MM.1S (cell line): ENCODE data around the gene PARVB.

Source experiments
- EZH2 ChIP-seq: fragments of 300-600 bp; sonication (generic); optimal IDR thresholded peaks from 2 replicates; pipeline ENCODE3; 2017; ENCODE audit warnings: low read depth, mild to moderate bottlenecking, antibody characterized with exemption, low read length, mixed read lengths
- EZH2phosphoT487 ChIP-seq: fragments of 300-600 bp; sonication (generic); IDR thresholded peaks from 2 replicates; pipeline ENCODE4 v1.6.1; 2018; ENCODE audit warnings: antibody characterized with exemption, low read length
- TF ChIP-seq, protein P1 (sequence below): fragments of 300-600 bp; sonication (generic); IDR thresholded peaks from 2 replicates; pipeline ENCODE4 v1.5.1; 2016; ENCODE audit warnings: antibody characterized with exemption, low read length, mixed read lengths

DNA sequence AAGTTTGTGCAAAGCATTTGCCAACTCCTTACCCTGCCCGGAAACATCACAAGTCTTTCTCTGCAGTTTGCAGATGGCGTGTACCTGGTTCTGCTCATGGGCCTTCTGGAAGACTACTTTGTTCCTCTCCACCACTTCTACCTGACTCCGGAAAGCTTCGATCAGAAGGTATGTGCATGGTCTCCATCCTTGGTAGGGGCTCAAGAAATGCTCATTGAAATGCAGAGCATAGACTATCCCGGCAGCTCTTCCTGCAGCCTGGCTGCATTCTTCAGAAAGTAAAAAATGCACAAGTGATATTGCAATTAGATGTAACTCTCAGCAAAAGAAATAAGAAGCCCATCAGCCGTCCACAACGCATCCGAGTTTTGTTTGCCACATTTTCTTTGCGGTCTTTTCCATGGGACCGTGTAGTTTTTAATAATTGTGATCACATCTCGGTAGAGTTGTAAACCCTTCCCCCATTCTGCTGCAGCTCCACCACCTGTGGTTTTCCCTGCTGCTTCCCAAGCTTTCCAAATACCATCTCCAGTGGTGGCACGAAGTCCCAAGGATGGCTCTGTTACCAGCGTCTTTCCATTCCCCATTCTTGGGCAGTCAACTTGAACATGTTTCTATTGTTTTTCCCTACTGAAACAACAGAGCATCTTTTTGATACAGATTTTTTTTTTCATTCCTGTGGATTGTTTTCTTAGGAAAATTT lies 134.0 kb downstream of the PARVB start:
- TF ChIP-seq, protein P1, sequence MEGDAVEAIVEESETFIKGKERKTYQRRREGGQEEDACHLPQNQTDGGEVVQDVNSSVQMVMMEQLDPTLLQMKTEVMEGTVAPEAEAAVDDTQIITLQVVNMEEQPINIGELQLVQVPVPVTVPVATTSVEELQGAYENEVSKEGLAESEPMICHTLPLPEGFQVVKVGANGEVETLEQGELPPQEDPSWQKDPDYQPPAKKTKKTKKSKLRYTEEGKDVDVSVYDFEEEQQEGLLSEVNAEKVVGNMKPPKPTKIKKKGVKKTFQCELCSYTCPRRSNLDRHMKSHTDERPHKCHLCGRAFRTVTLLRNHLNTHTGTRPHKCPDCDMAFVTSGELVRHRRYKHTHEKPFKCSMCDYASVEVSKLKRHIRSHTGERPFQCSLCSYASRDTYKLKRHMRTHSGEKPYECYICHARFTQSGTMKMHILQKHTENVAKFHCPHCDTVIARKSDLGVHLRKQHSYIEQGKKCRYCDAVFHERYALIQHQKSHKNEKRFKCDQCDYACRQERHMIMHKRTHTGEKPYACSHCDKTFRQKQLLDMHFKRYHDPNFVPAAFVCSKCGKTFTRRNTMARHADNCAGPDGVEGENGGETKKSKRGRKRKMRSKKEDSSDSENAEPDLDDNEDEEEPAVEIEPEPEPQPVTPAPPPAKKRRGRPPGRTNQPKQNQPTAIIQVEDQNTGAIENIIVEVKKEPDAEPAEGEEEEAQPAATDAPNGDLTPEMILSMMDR, result no peak
- TF ChIP-seq EZH2 (no peak), EZH2phosphoT487 (no peak)
